KOPT-K1 (cell line): ENCODE results near the gene TMEM191C.
"Not testable (repeated sequence)": the region's sequence is repeated elsewhere in the genome, so short reads cannot be mapped to it uniquely, and the experiment has no call there.

Experiments used
- H3K27ac ChIP-seq: fragments of 200-600 bp; sonication (generic); 2 replicates; pipeline ENCODE4 v1.5.1; 2016; ENCODE audit warnings: antibody characterized with exemption, mild to moderate bottlenecking, low read depth, low read length; ENCODE audit not compliant: poor library complexity, severe bottlenecking
- H3K36me3 ChIP-seq: fragments of 200-600 bp; sonication (generic); 2 replicates; pipeline ENCODE4 v1.5.1; 2017; ENCODE audit warnings: antibody characterized with exemption, mild to moderate bottlenecking, low read length, moderate library complexity; ENCODE audit not compliant: insufficient read depth
- H3K9me3 ChIP-seq: fragments of 200-600 bp; sonication (generic); 2 replicates; pipeline ENCODE4 v1.5.1; 2017; ENCODE audit warnings: antibody characterized with exemption, low read length, mild to moderate bottlenecking; ENCODE audit not compliant: insufficient read depth, poor library complexity, severe bottlenecking

TMEM191C gene

GRCh38 chr22:21490556-21490955, 23.4 kb downstream of the TMEM191C start:
- not testable (repeated sequence) for H3K27ac ChIP-seq, H3K9me3 ChIP-seq, H3K36me3 ChIP-seq

GRCh38 chr22:21492271-21492670, 25.1 kb downstream of the TMEM191C start:
- not testable (repeated sequence) for H3K36me3 ChIP-seq

GRCh38 chr22:21493789-21494782, 26.9 kb downstream of the TMEM191C start:
- H3K9me3 ChIP-seq, H3K36me3 ChIP-seq, H3K27ac ChIP-seq: not testable (repeated sequence)

More at GRCh38 chr22:21492271-21492670, 25.1 kb downstream of the TMEM191C start:
- not testable (repeated sequence) for H3K27ac ChIP-seq, H3K9me3 ChIP-seq

GRCh38 chr22:21497984-21498383, 30.8 kb downstream of the TMEM191C start:
- not testable (repeated sequence) for H3K9me3 ChIP-seq, H3K36me3 ChIP-seq, H3K27ac ChIP-seq

GRCh38 chr22:21498489-21498888, 31.3 kb downstream of the TMEM191C start:
- H3K9me3 ChIP-seq, H3K27ac ChIP-seq, H3K36me3 ChIP-seq: not testable (repeated sequence)

GRCh38 chr22:21499623-21500506, 32.7 kb downstream of the TMEM191C start:
- not testable (repeated sequence) for H3K9me3 ChIP-seq, H3K36me3 ChIP-seq, H3K27ac ChIP-seq

- not testable (repeated sequence) for H3K27ac ChIP-seq, H3K9me3 ChIP-seq, H3K36me3 ChIP-seq
Measured at GRCh38 chr22:21510397-21510796, 43.2 kb downstream of the TMEM191C start.

- H3K9me3 ChIP-seq, H3K36me3 ChIP-seq, H3K27ac ChIP-seq: not testable (repeated sequence)
Measured at GRCh38 chr22:21512022-21512421, 44.8 kb downstream of the TMEM191C start.

GRCh38 chr22:21514117-21514516, 46.9 kb downstream of the TMEM191C start:
- H3K36me3 ChIP-seq, H3K9me3 ChIP-seq, H3K27ac ChIP-seq: not testable (repeated sequence)

GRCh38 chr22:21515234-21515633, 48.0 kb downstream of the TMEM191C start:
- H3K27ac ChIP-seq, H3K36me3 ChIP-seq, H3K9me3 ChIP-seq: not testable (repeated sequence)

GRCh38 chr22:21516522-21516921, 49.3 kb downstream of the TMEM191C start:
- H3K36me3 ChIP-seq, H3K9me3 ChIP-seq, H3K27ac ChIP-seq: not testable (repeated sequence)

- H3K36me3 ChIP-seq, H3K9me3 ChIP-seq, H3K27ac ChIP-seq: not testable (repeated sequence)
Measured at GRCh38 chr22:21516970-21517764, 50.0 kb downstream of the TMEM191C start.
